HepG2 (cell line): Measurements from ENCODE around the gene ZBTB46.

Experiments
- CEBPG ChIP-seq: IDR thresholded peaks from 2 replicates; pipeline ENCODE4 v1.6.1; 2016
- CHD2 ChIP-seq: IDR thresholded peaks from 2 replicates; pipeline ENCODE4 v1.6.1; 2011; ENCODE audit warnings: low read depth, low read length, improper control_type of control experiment
- EP300 ChIP-seq, 3 experiments: sonication (generic) in 1 of 3; formaldehyde crosslinking in 1 of 3; IDR thresholded peaks; 2 replicates each; pipeline versions ENCODE4 v1.5.1 to v1.6.1; 2011 to 2020; ENCODE audit warnings: low read depth in 2 of 3, low read length in 2 of 3, borderline replicate concordance in 1 of 3, improper control_type of control experiment in 1 of 3, mild to moderate bottlenecking in 1 of 3, missing genetic modification reagents in 1 of 3, moderate library complexity in 1 of 3
- EZH2 ChIP-seq: conservative IDR thresholded peaks from 2 replicates; pipeline ENCODE4 v1.6.1; 2012; ENCODE audit warnings: mild to moderate bottlenecking, low read depth, low read length, moderate library complexity
- FOXJ3 ChIP-seq: sonication (generic); formaldehyde crosslinking; IDR thresholded peaks from 2 replicates; pipeline ENCODE4 v1.4.0; 2020; ENCODE audit warnings: missing genetic modification reagents, mild to moderate bottlenecking, borderline replicate concordance
- MTA1 ChIP-seq: sonication (generic); formaldehyde crosslinking; IDR thresholded peaks from 2 replicates; pipeline ENCODE4 v1.4.0; 2020; ENCODE audit warnings: missing genetic modification reagents, mild to moderate bottlenecking, borderline replicate concordance
- NFATC3 ChIP-seq: sonication (generic); formaldehyde crosslinking; IDR thresholded peaks from 2 replicates; pipeline ENCODE4 v1.5.1; 2020; ENCODE audit warnings: mild to moderate bottlenecking, missing genetic modification reagents
- POLR2G ChIP-seq: fragments of 200-400 bp; formaldehyde crosslinking; IDR thresholded peaks from 2 replicates; pipeline ENCODE4 v1.6.1; 2018; ENCODE audit warnings: mild to moderate bottlenecking, low read depth, low read length, moderate library complexity
- YY1 ChIP-seq: IDR thresholded peaks from 2 replicates; pipeline ENCODE4 v1.6.1; 2011; ENCODE audit warnings: low read length, low read depth, moderate library complexity, mild to moderate bottlenecking; ENCODE audit not compliant: insufficient read depth, insufficient replicate concordance
- ZNF136 ChIP-seq: sonication (generic); formaldehyde crosslinking; IDR thresholded peaks from 2 replicates; pipeline ENCODE4 v1.8.1; 2022; ENCODE audit warnings: low read depth, mild to moderate bottlenecking, moderate library complexity, missing genetic modification reagents
- ZNF703 ChIP-seq: sonication (generic); formaldehyde crosslinking; IDR thresholded peaks from 2 replicates; pipeline ENCODE4 v1.5.1; 2020; ENCODE audit warnings: missing genetic modification reagents, mild to moderate bottlenecking, moderate library complexity, borderline replicate concordance
- ZNF749 ChIP-seq: sonication (generic); formaldehyde crosslinking; IDR thresholded peaks from 2 replicates; pipeline ENCODE4 v1.8.0; 2022; ENCODE audit warnings: mild to moderate bottlenecking, missing genetic modification reagents, moderate library complexity, borderline replicate concordance
- TF ChIP-seq, protein P1 (sequence below): sonication (generic); formaldehyde crosslinking; IDR thresholded peaks from 2 replicates; pipeline ENCODE4 v1.5.0; 2020; ENCODE audit warnings: mild to moderate bottlenecking, missing genetic modification reagents, moderate library complexity
- TF ChIP-seq, protein P2 (sequence below): sonication (generic); formaldehyde crosslinking; IDR thresholded peaks from 2 replicates; pipeline ENCODE4 v1.4.0; 2020; ENCODE audit warnings: low read depth, mild to moderate bottlenecking, missing genetic modification reagents

DNA sequence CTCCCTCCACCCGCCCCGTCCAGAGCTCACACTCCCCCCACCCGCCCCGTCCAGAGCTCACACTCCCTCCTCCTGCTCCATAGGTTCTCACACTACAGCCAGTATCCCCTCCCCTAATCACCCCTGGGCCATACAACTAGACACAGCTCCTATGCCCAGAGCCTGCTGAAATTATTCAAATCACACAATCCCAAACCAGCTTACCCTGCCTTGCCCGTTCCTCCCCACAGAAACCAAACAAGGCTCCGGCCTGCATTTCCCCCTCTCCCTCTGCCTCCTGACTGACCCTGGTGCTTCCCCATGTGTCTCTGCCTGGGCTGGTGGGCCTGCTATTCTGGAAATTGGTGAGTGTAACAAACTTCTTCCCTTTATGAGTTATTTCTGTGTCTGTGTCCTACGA lies 72.9 kb downstream of the ZBTB46 start:
- TF ChIP-seq NFATC3 (CRISPR knock-in tag) (no peak), ZNF703 (no peak), MTA1 (CRISPR knock-in tag) (no peak), EP300 (IDR thresholded peaks at IDR 0.05; ENCODE audit: low read depth in 2 of 2, low read length in 2 of 2) (no peak), EP300 (CRISPR knock-in tag; IDR thresholded peaks at IDR 0.05; ENCODE audit: borderline replicate concordance) (no peak), ZNF749 (CRISPR knock-in tag) (no peak), CHD2 (no peak), YY1 (no peak), ZNF136 (CRISPR knock-in tag) (no peak), FOXJ3 (no peak), POLR2G (no peak), CEBPG (no peak), EZH2 (no peak)
- TF ChIP-seq, protein P1, sequence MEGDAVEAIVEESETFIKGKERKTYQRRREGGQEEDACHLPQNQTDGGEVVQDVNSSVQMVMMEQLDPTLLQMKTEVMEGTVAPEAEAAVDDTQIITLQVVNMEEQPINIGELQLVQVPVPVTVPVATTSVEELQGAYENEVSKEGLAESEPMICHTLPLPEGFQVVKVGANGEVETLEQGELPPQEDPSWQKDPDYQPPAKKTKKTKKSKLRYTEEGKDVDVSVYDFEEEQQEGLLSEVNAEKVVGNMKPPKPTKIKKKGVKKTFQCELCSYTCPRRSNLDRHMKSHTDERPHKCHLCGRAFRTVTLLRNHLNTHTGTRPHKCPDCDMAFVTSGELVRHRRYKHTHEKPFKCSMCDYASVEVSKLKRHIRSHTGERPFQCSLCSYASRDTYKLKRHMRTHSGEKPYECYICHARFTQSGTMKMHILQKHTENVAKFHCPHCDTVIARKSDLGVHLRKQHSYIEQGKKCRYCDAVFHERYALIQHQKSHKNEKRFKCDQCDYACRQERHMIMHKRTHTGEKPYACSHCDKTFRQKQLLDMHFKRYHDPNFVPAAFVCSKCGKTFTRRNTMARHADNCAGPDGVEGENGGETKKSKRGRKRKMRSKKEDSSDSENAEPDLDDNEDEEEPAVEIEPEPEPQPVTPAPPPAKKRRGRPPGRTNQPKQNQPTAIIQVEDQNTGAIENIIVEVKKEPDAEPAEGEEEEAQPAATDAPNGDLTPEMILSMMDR: no peak
- TF ChIP-seq, protein P2, sequence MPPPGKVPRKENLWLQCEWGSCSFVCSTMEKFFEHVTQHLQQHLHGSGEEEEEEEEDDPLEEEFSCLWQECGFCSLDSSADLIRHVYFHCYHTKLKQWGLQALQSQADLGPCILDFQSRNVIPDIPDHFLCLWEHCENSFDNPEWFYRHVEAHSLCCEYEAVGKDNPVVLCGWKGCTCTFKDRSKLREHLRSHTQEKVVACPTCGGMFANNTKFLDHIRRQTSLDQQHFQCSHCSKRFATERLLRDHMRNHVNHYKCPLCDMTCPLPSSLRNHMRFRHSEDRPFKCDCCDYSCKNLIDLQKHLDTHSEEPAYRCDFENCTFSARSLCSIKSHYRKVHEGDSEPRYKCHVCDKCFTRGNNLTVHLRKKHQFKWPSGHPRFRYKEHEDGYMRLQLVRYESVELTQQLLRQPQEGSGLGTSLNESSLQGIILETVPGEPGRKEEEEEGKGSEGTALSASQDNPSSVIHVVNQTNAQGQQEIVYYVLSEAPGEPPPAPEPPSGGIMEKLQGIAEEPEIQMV (CRISPR knock-in tag): no peak
